Astrocyte (in vitro differentiated cells and primary cell): ENCODE data around the gene TUBB4B. TPM values are rescaled to one million over a fixed set of nuclear protein-coding genes. Genes with fewer than 3 reads are reported as not detected.

Source experiments
- DNase-seq: peaks from one replicate; pipeline ENCODE4 v3.0.0-alpha.2; 2010; ENCODE audit warnings: low read depth
- FAIRE-seq: peaks from 2 replicates; lab custom pipeline; 2011; peaks lifted over from hg19 to GRCh38; lab: Jason Lieb, UNC
- H2AFZ ChIP-seq: 2 replicates; pipeline ENCODE4 v1.6.0; 2012; ENCODE audit warnings: low read depth, low read length, inconsistent platforms
- H3K27ac ChIP-seq: 2 replicates; pipeline ENCODE4 v1.5.1; 2011; ENCODE audit warnings: low read depth, low read length, inconsistent platforms
- H3K27me3 ChIP-seq: 2 replicates; pipeline ENCODE4 v1.6.0; 2011; ENCODE audit warnings: low read length, inconsistent platforms; ENCODE audit not compliant: insufficient read depth
- H3K36me3 ChIP-seq: 2 replicates; pipeline ENCODE4 v1.5.1; 2011; ENCODE audit warnings: low read length, inconsistent platforms; ENCODE audit not compliant: insufficient read depth
- H3K4me1 ChIP-seq: 2 replicates; pipeline ENCODE4 v1.5.1; 2011; ENCODE audit warnings: low read length, inconsistent platforms; ENCODE audit not compliant: insufficient read depth
- H3K4me2 ChIP-seq: 2 replicates; pipeline ENCODE4 v1.6.0; 2012; ENCODE audit warnings: low read length, inconsistent platforms
- H3K4me3 ChIP-seq: 2 replicates; pipeline ENCODE4 v1.5.1; 2011; ENCODE audit warnings: low read depth, mild to moderate bottlenecking, low read length, inconsistent platforms; ENCODE audit not compliant: insufficient read depth
- H3K79me2 ChIP-seq: 2 replicates; pipeline ENCODE4 v1.6.0; 2012; ENCODE audit warnings: mild to moderate bottlenecking, low read length, inconsistent platforms; ENCODE audit not compliant: insufficient read depth
- H3K9ac ChIP-seq: 2 replicates; pipeline ENCODE4 v1.6.0; 2012; ENCODE audit warnings: mild to moderate bottlenecking, low read length, inconsistent platforms
- H3K9me3 ChIP-seq: 2 replicates; pipeline ENCODE4 v1.5.1; 2012; ENCODE audit warnings: low read depth, mild to moderate bottlenecking, low read length, inconsistent platforms; ENCODE audit not compliant: insufficient read depth
- H4K20me1 ChIP-seq: 2 replicates; pipeline ENCODE4 v1.6.0; 2012; ENCODE audit warnings: low read length, inconsistent platforms; ENCODE audit not compliant: insufficient read depth
- H3K27ac Mint-ChIP-seq: one replicate; pipeline ENCODE4 v1.8.0; 2021; ENCODE audit warnings: mild to moderate bottlenecking, mixed read lengths; ENCODE audit not compliant: unreplicated experiment
- H3K27me3 Mint-ChIP-seq: one replicate; pipeline ENCODE4 v1.8.0; 2021; ENCODE audit warnings: low read depth, mixed read lengths; ENCODE audit not compliant: unreplicated experiment
- H3K36me3 Mint-ChIP-seq: one replicate; pipeline ENCODE4 v1.8.0; 2021; ENCODE audit warnings: low read depth, mixed read lengths; ENCODE audit not compliant: unreplicated experiment
- H3K4me1 Mint-ChIP-seq: one replicate; pipeline ENCODE4 v1.8.0; 2021; ENCODE audit warnings: low read depth, mixed read lengths; ENCODE audit not compliant: unreplicated experiment
- H3K4me3 Mint-ChIP-seq: one replicate; pipeline ENCODE4 v1.8.0; 2021; ENCODE audit warnings: mild to moderate bottlenecking, moderate library complexity, mixed read lengths; ENCODE audit not compliant: unreplicated experiment
- H3K9me3 Mint-ChIP-seq: one replicate; pipeline ENCODE4 v1.8.0; 2021; ENCODE audit warnings: mild to moderate bottlenecking, mixed read lengths; ENCODE audit not compliant: unreplicated experiment
- CTCF ChIP-seq: IDR thresholded peaks from 2 replicates; pipeline ENCODE4 v1.5.1; 2011; ENCODE audit warnings: low read depth, mild to moderate bottlenecking, inconsistent platforms, low read length, moderate library complexity; ENCODE audit not compliant: insufficient read depth
- EZH2 ChIP-seq: IDR thresholded peaks from 2 replicates; pipeline ENCODE4 v1.6.1; 2012; ENCODE audit warnings: mild to moderate bottlenecking, low read length, inconsistent platforms; ENCODE audit not compliant: insufficient read depth
- total RNA-seq: library from RNA; stranded (reverse); gene quantifications from 2 replicates; pipeline ENCODE4 v1.2.1, GENCODE V29; 2021

Gene TUBB4B
- total RNA-seq, 1 donor from 2014 or later: 218 TPM

- DNase-seq: no peak
- Histone ChIP-seq H3K27me3 (no peaks in the 10 kb centered on the region), H3K9me3 (no peaks in the 10 kb centered on the region), H3K79me2 (peaks cover 43% of the 10 kb centered on the region), H4K20me1 (peaks cover 40% of the 10 kb centered on the region), H3K4me3 (peak overlapping the region; percentile 13), H3K36me3 (peaks cover 9% of the 10 kb centered on the region), H2AFZ (no peak overlapping the region), H3K9ac (peak overlapping the region; percentile 88), H3K4me1 (peaks cover 25% of the 10 kb centered on the region), H3K4me2 (peak overlapping the region; percentile 90), H3K27ac (no peak overlapping the region)
- FAIRE-seq: no peak
- H3K27me3 Mint-ChIP-seq: no peaks in the 10 kb centered on the region
- TF ChIP-seq EZH2 (no peak), CTCF (no peak)
- H3K4me1 Mint-ChIP-seq: peaks cover 18% of the 10 kb centered on the region
- peaks cover 8% of the 10 kb centered on the region for H3K36me3 Mint-ChIP-seq
- H3K4me3 Mint-ChIP-seq: peak overlapping the region; percentile 94
- H3K27ac Mint-ChIP-seq: peak overlapping the region; percentile 69
- H3K9me3 Mint-ChIP-seq: no peaks in the 10 kb centered on the region
Measured at GRCh38 chr9:137243626-137244485, 2.8 kb downstream of the TUBB4B start.

- H3K36me3 ChIP-seq: peaks cover 9% of the 10 kb centered on the region
- H4K20me1 ChIP-seq: peaks cover 37% of the 10 kb centered on the region
- H3K4me2 ChIP-seq: peak overlapping the region; percentile 90
- no peaks in the 10 kb centered on the region for H3K27me3 ChIP-seq
- no peak overlapping the region for H2AFZ ChIP-seq
- Mint-ChIP-seq H3K27ac (no peak overlapping the region), H3K4me3 (peak overlapping the region; percentile 94), H3K9me3 (no peaks in the 10 kb centered on the region), H3K4me1 (peaks cover 18% of the 10 kb centered on the region), H3K27me3 (peaks cover 4% of the 10 kb centered on the region), H3K36me3 (peaks cover 8% of the 10 kb centered on the region)
- DNase-seq: no peak
- no peak for FAIRE-seq
- TF ChIP-seq CTCF: no peak
- no peak for TF ChIP-seq EZH2
- peak overlapping the region; percentile 88 for H3K9ac ChIP-seq
- H3K79me2 ChIP-seq: peaks cover 37% of the 10 kb centered on the region
- no peaks in the 10 kb centered on the region for H3K9me3 ChIP-seq
- H3K4me1 ChIP-seq: peaks cover 25% of the 10 kb centered on the region
- no peak overlapping the region for H3K4me3 ChIP-seq
- no peak overlapping the region for H3K27ac ChIP-seq
Measured at GRCh38 chr9:137244486-137245449, 3.7 kb downstream of the TUBB4B start.
